ACC112 (cell line): ENCODE results near the gene DEGS1.
A peak's percentile ranks its signal among the peaks of the same experiment; 100 is the strongest.

Experiments used
- H2AFZ ChIP-seq: fragments of 200-600 bp; sonication (generic); one replicate; pipeline ENCODE4 v1.6.0; 2017; ENCODE audit warnings: antibody characterized with exemption, low read length; ENCODE audit not compliant: unreplicated experiment
- H3K27ac ChIP-seq: fragments of 200-600 bp; sonication (generic); 2 replicates; pipeline ENCODE4 v1.5.1; 2014; ENCODE audit warnings: low read depth, mild to moderate bottlenecking, antibody characterized with exemption, low read length, moderate library complexity
- H3K27me3 ChIP-seq: fragments of 200-600 bp; sonication (generic); 2 replicates; pipeline ENCODE4 v1.6.1; 2014; ENCODE audit warnings: mild to moderate bottlenecking, antibody characterized with exemption, low read length, moderate library complexity, mixed read lengths; ENCODE audit not compliant: insufficient read depth
- H3K36me3 ChIP-seq: fragments of 200-600 bp; sonication (generic); 2 replicates; pipeline ENCODE4 v1.6.1; 2016; ENCODE audit warnings: mild to moderate bottlenecking, antibody characterized with exemption, low read length, moderate library complexity, mixed read lengths; ENCODE audit not compliant: insufficient read depth
- H3K4me1 ChIP-seq: fragments of 200-600 bp; sonication (generic); one replicate; pipeline ENCODE4 v1.6.1; 2016; ENCODE audit warnings: low read length, mixed read lengths; ENCODE audit not compliant: insufficient read depth, unreplicated experiment, control insufficient read depth
- H3K4me3 ChIP-seq: fragments of 200-600 bp; sonication (generic); 2 replicates; pipeline ENCODE4 v1.5.1; 2014; ENCODE audit warnings: mild to moderate bottlenecking, low read depth, low read length
- H3K79me2 ChIP-seq: fragments of 200-600 bp; sonication (generic); one replicate; pipeline ENCODE4 v1.6.0; 2016; ENCODE audit warnings: low read length; ENCODE audit not compliant: control insufficient read depth, unreplicated experiment, insufficient read depth

The DEGS1 gene

DNA sequence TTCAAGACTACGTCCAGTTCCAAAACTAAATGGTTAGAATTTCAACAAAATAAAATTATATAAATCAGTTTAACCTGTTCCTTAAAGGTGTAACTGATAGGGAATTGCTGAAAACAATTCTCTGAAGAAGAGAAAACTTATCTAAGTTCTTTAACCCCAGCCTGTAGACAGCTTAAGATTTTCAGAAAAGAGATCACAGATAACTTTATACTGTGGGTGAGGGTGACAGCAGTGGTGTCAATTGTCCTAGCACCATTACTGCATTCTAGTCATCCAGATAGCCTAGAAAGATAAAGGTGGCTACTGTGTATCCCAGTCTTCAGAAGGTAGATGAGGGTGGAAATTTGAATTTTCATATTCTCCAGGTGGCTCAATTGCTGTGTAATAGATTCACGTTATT is 19.7 kb upstream of the DEGS1 start:
- H3K27ac ChIP-seq, result no peak overlapping the region
- H3K36me3 ChIP-seq, result no peaks in the 10 kb centered on the region
- H3K27me3 ChIP-seq, result no peaks in the 10 kb centered on the region
- H2AFZ ChIP-seq, result no peak overlapping the region
- H3K79me2 ChIP-seq, result no peaks in the 10 kb centered on the region
- no peaks in the 10 kb centered on the region for H3K4me1 ChIP-seq
- H3K4me3 ChIP-seq, result no peak overlapping the region

DNA sequence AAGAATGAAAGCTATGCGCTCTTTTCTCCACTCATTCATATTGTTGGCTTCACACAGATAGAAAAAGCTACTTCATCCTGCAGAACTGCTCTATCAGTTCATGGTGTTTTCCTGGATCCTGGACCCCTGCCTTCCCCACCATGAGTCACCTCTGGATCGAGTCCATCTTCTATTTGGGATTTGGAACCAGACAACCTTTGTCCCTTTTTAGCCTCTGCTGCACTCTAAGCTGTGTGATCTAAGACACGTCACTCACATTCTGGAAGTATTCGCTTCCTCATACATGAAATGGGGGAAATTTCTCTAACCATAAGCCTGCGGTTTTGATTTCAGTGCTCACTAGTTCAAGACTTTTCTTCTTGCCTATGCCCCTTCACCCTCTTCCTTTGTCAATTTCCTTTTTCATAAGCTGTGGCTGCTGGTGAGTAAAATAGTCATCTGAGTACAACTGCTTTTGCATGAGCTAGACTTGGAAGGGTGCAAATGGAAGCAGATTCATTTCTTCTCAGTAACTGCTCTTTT is 14.1 kb upstream of the DEGS1 start:
- Histone ChIP-seq H3K36me3 (no peaks in the 10 kb centered on the region), H3K4me3 (peak overlapping the region; percentile 21), H3K27ac (peak overlapping the region; percentile 66), H3K4me1 (peaks cover 12% of the 10 kb centered on the region), H3K27me3 (no peaks in the 10 kb centered on the region), H3K79me2 (no peaks in the 10 kb centered on the region), H2AFZ (peak overlapping the region; percentile 10)

DNA sequence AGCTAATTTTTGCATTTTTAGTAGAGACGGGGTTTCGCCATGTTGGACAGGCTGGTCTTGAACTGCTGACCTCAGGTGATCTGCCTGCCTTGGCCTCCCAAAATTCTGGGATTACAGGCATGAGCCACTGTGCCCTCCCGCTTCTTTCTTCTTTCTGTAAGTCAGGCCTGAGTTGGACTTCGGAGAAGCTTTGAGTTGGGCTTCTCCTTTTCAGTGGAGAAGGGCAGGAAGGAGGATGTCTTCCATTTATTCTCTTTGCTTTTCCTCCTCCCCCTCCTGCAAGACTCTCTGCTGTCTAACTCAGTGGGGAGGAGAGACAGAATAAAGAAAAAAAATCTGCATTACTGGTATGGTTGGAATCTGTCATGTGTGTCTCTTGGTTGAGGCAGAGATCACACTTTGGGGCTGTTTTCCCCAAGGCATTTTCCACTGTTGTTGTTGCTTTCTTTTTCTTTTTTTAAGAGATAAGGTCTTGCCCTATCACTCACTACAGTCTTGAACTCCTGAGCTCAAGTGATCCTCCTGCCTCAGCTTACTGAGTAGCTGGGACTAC is 13.2 kb upstream of the DEGS1 start:
- Histone ChIP-seq H3K27ac (no peak overlapping the region; the same call in 1 of the 2 replicates), H3K27me3 (no peaks in the 10 kb centered on the region), H3K4me3 (no peak overlapping the region), H2AFZ (no peak overlapping the region), H3K4me1 (peaks cover 12% of the 10 kb centered on the region), H3K36me3 (no peaks in the 10 kb centered on the region), H3K79me2 (no peaks in the 10 kb centered on the region)

DNA sequence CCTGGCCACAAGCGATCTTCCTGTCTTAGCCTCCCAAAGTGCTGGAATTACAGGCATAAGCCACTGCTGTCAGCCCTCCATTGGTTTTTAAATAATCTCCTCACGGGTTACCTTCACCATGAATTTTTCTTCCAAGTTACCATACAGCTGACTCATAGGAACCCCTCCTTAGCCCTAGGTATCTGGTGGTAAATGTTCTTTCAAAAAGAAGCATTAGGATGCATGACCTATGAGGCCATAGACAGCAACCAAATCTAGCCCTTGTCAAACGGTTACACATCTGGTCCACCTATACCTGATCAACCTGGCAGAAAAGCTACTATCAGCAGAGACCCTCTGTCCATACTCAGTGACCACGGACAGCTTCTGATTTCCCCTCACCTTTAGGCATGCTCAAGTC is 12.7 kb upstream of the DEGS1 start:
- no peaks in the 10 kb centered on the region for H3K79me2 ChIP-seq
- no peak overlapping the region for H3K27ac ChIP-seq
- peaks cover 12% of the 10 kb centered on the region for H3K4me1 ChIP-seq
- no peak overlapping the region for H2AFZ ChIP-seq
- H3K36me3 ChIP-seq, result no peaks in the 10 kb centered on the region
- H3K4me3 ChIP-seq, result no peak overlapping the region
- no peaks in the 10 kb centered on the region for H3K27me3 ChIP-seq

DNA sequence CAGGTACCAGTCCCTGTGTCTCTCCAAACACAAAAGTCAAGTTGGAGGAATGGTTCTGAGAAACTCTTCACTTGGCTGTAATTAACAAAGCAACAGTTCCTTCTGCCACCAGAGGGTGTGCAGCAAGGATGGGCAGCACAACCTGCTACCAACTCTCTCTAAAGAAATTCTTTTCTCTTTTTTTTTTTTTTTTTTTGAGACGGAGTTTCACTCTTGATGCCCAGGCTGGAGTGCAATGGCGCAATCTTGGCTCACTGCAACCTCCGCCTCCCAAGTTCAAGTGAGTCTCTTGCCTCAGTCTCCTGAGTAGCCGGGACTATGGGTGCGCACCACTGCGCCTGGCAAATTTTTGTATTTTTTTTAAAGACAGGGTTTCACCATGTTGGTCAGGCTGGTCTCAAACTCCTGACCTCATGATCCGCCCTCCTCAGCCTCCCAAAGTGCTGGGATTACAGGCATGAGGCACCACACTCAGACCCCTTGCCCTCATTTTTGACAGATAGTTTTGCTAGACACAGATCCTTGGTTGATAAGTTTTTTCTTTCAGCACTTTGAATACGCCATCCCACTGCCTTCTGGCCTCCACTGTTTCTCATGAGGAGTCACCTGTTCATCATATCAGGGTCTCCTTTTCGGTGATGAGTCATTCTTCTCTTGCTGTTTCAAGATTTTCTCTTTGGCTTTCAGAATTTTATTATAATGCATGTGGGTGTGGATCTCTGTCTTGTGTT is 12.1 kb upstream of the DEGS1 start:
- no peaks in the 10 kb centered on the region for H3K36me3 ChIP-seq
- H3K4me3 ChIP-seq, result no peak overlapping the region
- no peak overlapping the region for H2AFZ ChIP-seq
- no peaks in the 10 kb centered on the region for H3K27me3 ChIP-seq
- H3K4me1 ChIP-seq, result peaks cover 12% of the 10 kb centered on the region
- H3K27ac ChIP-seq, result no peak overlapping the region
- no peaks in the 10 kb centered on the region for H3K79me2 ChIP-seq

DNA sequence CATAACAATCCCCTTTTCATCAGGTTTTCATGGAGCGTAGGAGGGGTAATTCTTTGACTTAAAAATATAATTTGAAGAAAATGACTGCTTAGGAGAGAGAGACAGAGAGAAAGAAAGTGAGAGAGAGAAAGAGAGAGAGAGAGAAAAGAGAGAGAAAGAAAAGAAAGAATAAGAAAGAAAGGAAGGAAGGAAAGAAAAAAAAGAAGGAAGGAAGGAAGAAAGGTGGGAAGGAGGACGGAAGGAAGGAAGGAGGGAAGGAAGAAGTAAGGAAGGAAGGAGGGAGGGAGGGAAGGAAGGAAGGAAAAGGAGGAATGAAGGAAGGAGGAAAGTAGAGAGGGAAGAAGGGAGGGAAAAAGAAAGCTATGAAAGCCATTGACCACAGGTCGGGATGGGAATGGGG is 10.8 kb upstream of the DEGS1 start:
- no peaks in the 10 kb centered on the region for H3K27me3 ChIP-seq
- no peak overlapping the region for H2AFZ ChIP-seq
- H3K79me2 ChIP-seq, result no peaks in the 10 kb centered on the region
- H3K4me1 ChIP-seq, result peaks cover 12% of the 10 kb centered on the region
- H3K27ac ChIP-seq, result no peak overlapping the region
- no peak overlapping the region for H3K4me3 ChIP-seq
- H3K36me3 ChIP-seq, result no peaks in the 10 kb centered on the region

DNA sequence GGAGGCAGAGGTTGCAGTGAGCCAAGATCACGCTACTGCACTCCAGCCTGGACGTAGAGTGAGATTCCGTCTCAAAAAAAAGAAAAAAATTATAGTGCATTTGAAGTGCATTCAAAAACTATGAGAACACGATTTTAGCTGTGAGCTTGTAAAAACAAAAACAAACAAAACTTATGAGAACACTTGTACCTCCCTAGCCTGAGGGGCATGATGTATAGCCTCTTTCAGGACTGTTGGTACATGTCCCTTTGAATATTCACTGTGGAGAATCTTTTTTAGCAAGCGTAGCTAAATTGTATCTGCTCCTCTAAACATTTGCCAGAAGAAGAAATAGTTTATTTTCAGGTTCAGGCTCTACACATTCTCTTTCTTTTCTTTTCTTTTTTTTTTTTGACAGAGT is 9.5 kb upstream of the DEGS1 start:
- Histone ChIP-seq H3K79me2 (no peaks in the 10 kb centered on the region), H3K4me3 (no peak overlapping the region), H3K27me3 (no peaks in the 10 kb centered on the region), H3K4me1 (peaks cover 12% of the 10 kb centered on the region), H3K36me3 (no peaks in the 10 kb centered on the region), H2AFZ (no peak overlapping the region), H3K27ac (no peak overlapping the region)

DNA sequence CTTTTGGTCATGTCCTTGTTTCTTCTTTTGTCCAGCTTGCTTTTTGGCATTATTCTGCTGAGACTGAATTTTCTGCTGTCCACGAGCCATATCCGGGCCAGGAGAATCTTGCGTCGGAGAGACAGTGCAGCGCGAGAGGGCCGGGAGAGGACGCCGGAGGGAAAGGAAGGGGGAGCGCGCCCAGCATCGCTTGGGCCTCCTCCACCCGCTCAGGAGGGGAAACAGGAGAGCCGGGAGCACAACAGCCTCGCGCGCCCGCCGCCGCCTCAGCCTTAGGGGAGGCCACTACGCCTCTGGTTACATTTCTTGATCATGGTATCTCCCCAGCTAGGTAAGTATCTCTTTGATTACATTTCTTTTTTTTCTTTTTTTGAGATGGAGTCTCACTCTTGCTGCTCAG is 7.4 kb upstream of the DEGS1 start:
- Histone ChIP-seq H3K4me3 (no peak overlapping the region), H3K36me3 (no peaks in the 10 kb centered on the region), H3K4me1 (no peaks in the 10 kb centered on the region), H2AFZ (peak overlapping the region; percentile 16), H3K27me3 (no peaks in the 10 kb centered on the region), H3K27ac (no peak overlapping the region), H3K79me2 (no peaks in the 10 kb centered on the region)

DNA sequence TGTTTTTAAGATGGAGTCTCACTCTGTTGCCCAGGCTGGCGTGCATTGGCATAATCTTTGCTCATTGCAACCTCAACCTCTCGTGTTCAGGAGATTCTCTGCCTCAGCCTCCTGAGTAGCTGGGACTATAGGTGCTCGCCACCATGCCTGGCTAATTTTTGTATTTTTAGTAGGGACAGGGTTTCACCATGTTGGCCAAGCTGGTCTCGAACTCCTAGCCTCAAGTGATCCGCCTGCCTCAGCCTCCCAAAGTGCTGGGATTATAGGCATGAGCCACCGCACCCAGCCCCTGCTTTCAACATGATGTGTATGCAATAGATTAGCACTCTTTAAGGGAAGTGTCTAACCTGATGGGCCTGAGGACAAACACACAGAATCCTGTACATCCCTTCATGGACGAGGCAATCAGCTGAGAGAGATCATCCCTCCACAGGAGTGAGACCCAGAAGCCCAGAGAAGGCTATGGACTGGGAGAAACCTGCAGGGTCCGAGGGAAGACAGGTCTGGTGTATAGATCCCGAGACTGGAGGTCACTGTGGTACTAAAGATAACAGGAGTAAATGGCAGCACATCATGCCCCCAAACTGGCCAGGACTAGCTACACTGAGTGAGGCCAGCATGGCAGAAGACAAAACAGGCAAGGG is 5.6 kb upstream of the DEGS1 start:
- H3K4me3 ChIP-seq, result no peak overlapping the region
- no peak overlapping the region for H2AFZ ChIP-seq
- no peaks in the 10 kb centered on the region for H3K27me3 ChIP-seq
- H3K27ac ChIP-seq, result no peak overlapping the region
- no peaks in the 10 kb centered on the region for H3K36me3 ChIP-seq
- H3K4me1 ChIP-seq, result peaks cover 4% of the 10 kb centered on the region
- peaks cover 2% of the 10 kb centered on the region for H3K79me2 ChIP-seq

DNA sequence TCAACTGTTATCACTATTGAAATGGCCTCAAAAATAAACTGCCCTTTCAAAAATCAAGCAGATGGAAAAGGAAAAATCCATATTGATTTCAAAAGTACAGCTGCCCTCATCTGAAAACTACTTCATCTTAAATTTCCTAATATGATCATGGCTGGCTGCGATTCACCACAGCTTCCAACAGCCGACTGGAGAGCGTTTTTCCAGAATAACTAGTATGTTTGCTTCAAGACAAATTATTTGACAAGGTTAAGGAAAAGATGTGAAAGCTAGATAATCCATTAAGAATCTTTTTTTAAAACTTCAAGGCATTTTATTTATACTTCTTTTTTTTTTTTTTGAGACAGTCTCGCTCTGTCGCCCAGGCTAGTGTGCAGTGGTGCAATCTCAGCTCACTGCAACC is 4.1 kb upstream of the DEGS1 start:
- peaks cover 5% of the 10 kb centered on the region for H3K4me1 ChIP-seq

More for the DNA sequence above, 4.1 kb upstream of the DEGS1 start:
- no peaks in the 10 kb centered on the region for H3K36me3 ChIP-seq
- H3K79me2 ChIP-seq, result peaks cover 9% of the 10 kb centered on the region
- no peak overlapping the region for H3K27ac ChIP-seq
- H2AFZ ChIP-seq, result no peak overlapping the region
- H3K4me3 ChIP-seq, result no peak overlapping the region
- H3K27me3 ChIP-seq, result no peaks in the 10 kb centered on the region
